Fibroblast of mammary gland (primary cell): ENCODE results near the gene TEAD3.

Source experiments
- DNase-seq: peaks from one replicate; pipeline ENCODE4 v3.0.0-alpha.2; 2010; ENCODE audit warnings: low read depth
- H3K4me3 ChIP-seq: 2 replicates; pipeline ENCODE4 v1.5.1; 2011; ENCODE audit warnings: low read depth, mild to moderate bottlenecking, low read length, moderate library complexity; ENCODE audit not compliant: control insufficient read depth
- CTCF ChIP-seq: conservative IDR thresholded peaks from 2 replicates; pipeline ENCODE4 v1.5.1; 2011; ENCODE audit warnings: low read depth, low read length, inconsistent platforms; ENCODE audit not compliant: control insufficient read depth, insufficient read depth

Gene TEAD3

GRCh38 chr6:35429463-35429862 lies 67.4 kb downstream of the TEAD3 start:
- H3K4me3 ChIP-seq: no peak overlapping the region
- no peak for TF ChIP-seq CTCF
- DNase-seq: no peak

- no peak overlapping the region for H3K4me3 ChIP-seq
- DNase-seq: peak; percentile 18
- no peak for TF ChIP-seq CTCF
Observed at GRCh38 chr6:35428421-35429149, 68.3 kb downstream of the TEAD3 start.

- peak; percentile 84 for DNase-seq
- no peak for TF ChIP-seq CTCF
- H3K4me3 ChIP-seq: no peak overlapping the region
Observed at GRCh38 chr6:35427851-35428321, 69.0 kb downstream of the TEAD3 start.

GRCh38 chr6:35427435-35427834 lies 69.4 kb downstream of the TEAD3 start:
- TF ChIP-seq CTCF: no peak
- H3K4me3 ChIP-seq: no peak overlapping the region
- DNase-seq: no peak

GRCh38 chr6:35426074-35426473 lies 70.8 kb downstream of the TEAD3 start:
- H3K4me3 ChIP-seq: no peak overlapping the region
- TF ChIP-seq CTCF: no peak
- DNase-seq: no peak

- peak; percentile 91 for DNase-seq
- no peak overlapping the region for H3K4me3 ChIP-seq
- TF ChIP-seq CTCF: no peak
Observed at GRCh38 chr6:35425284-35425683, 71.6 kb downstream of the TEAD3 start.
